Right lobe of liver (tissue), 6 donors: ENCODE data around the gene AMIGO1. TPM values are rescaled to one million over a fixed set of nuclear protein-coding genes. Genes with fewer than 3 reads are reported as not detected.

Experiments
- ATAC-seq, 4 donors: fragments of 200-7000 bp; cut with Tn5 transposase; one replicate each; pipeline ENCODE4 v1.9.1; 2020; ENCODE audit warnings: mild to moderate bottlenecking in 4 of 4, moderate library complexity in 4 of 4
- DNase-seq, 3 donors: peaks; one replicate each; pipeline ENCODE4 v3.0.0-alpha.2; 2020
- H3K27ac ChIP-seq, 3 donors: fragments of 200-600 bp; one replicate each; pipeline ENCODE4 v1.8.0; 2022
- H3K27me3 ChIP-seq, 2 donors: fragments of 200-600 bp; one replicate each; pipeline ENCODE4 v1.8.0; 2022
- H3K36me3 ChIP-seq, 4 donors: fragments of 200-600 bp; sonication (generic) in 1 of 4; one replicate each; pipeline versions ENCODE4 v1.5.1 to v1.8.0; 2017 to 2022; ENCODE audit warnings: control low read depth in 1 of 4
- H3K4me1 ChIP-seq, 4 donors: fragments of 200-600 bp; sonication (generic) in 1 of 4; one replicate each; pipeline versions ENCODE4 v1.5.1 to v1.8.0; 2017 to 2022; ENCODE audit warnings: control low read depth in 1 of 4
- H3K4me3 ChIP-seq, 3 donors: fragments of 200-600 bp; one replicate each; pipeline ENCODE4 v1.8.0; 2022
- H3K9me3 ChIP-seq, 4 donors: fragments of 200-600 bp; sonication (generic) in 1 of 4; one replicate each; pipeline versions ENCODE4 v1.5.1 to v1.8.0; 2017 to 2022; ENCODE audit warnings: control low read depth in 1 of 4
- CTCF ChIP-seq, 4 donors: fragments of 200-600 bp in 3 of 4; fragments of 450-650 bp in 1 of 4; IDR thresholded peaks; one replicate each; pipeline versions ENCODE4 v1.5.1 to v1.8.0; 2016 to 2022; ENCODE audit warnings: antibody characterized with exemption in 4 of 4, mild to moderate bottlenecking in 2 of 4
- POLR2A ChIP-seq: fragments of 450-650 bp; IDR thresholded peaks from one replicate; pipeline ENCODE4 v1.6.1; 2017; ENCODE audit warnings: antibody characterized with exemption, mild to moderate bottlenecking
- WGBS: methylation state at CpG from one replicate; pipeline ENCODE4 v1.1.6; 2018; ENCODE audit warnings: low coverage, low lambda C conversion rate; ENCODE audit not compliant: insufficient coverage; ENCODE audit errors: missing lambda C conversion rate; 5-methylcytosine and 5-hydroxymethylcytosine counted together
- intact Hi-C, 2 donors: fragments of 100-400 bp; cut with DNase I; formaldehyde crosslinking; loops; one replicate each; pipeline versions ENCODE4 v1.11.2 to v1.14.1; 2022
- total RNA-seq, 6 experiments: library from RNA; depleted of rRNA in 2 of 6; stranded (reverse); fragments of >200 nt in 2 of 6; fragmentation: NEBNext Ultra II Directional in 3 of 6; extraction: Animal tissue kit (Norgen Biotek cat#: 25700) in 3 of 6; gene quantifications; one replicate each; pipeline versions ENCODE4 v1.1.0 to v1.2.4, GENCODE V29; 2016 to 2023
- donor health status: DM: no; HTN: yes; CAD: no.
- donor health status: DM: no; HTN: no; CAD: no.
- donor health status: DM: no; HTN: no; CAD: no.
- donor health status: DM: no; HTN: yes; CAD: no.
- donor health status: DM: no; HTN: yes; CAD: no.

AMIGO1 gene
- total RNA-seq, 6 experiments from 2014 or later: 2.6 to 3.9 (median 3.2) TPM

GRCh38 chr1:109501644-109502363 is 7.7 kb downstream of the AMIGO1 start:
- no peak for TF ChIP-seq CTCF (IDR thresholded peaks at IDR 0.05)
- TF ChIP-seq POLR2A: no peak
- WGBS: 82% methylated on average over 5 of the region's 5 CpGs
- Histone ChIP-seq H3K27ac (no peak overlapping the region), H3K36me3 (peaks cover 0 to 2% (median 0%) of the 10 kb centered on the region in 4 donors), H3K4me1 (no peaks in the 10 kb centered on the region), H3K27me3 (no peaks in the 10 kb centered on the region), H3K4me3 (no peak overlapping the region), H3K9me3 (no peaks in the 10 kb centered on the region)
- DNase-seq (no peak), ATAC-seq (no peak)
- intact Hi-C loops: no loop called here

GRCh38 chr1:109500941-109501381 is 8.6 kb downstream of the AMIGO1 start:
- H3K27ac ChIP-seq: no peak overlapping the region

GRCh38 chr1:109499661-109500536 is 9.6 kb downstream of the AMIGO1 start:
- ATAC-seq: peak; percentile 60 to 70 (median 61)
- no peak overlapping the region for H3K27ac ChIP-seq
- intact Hi-C loops: loop anchor here in 1 of 2 donors (5.0 kb wide), 1 partner anchor 32 kb away; no protein-coding TSS in a partner anchor
- H3K27me3 ChIP-seq: no peaks in the 10 kb centered on the region
- H3K36me3 ChIP-seq: peaks cover 0 to 13% (median 0%) of the 10 kb centered on the region in 4 donors
- DNase-seq: peak in 1 of 3 donors; percentile 53
- TF ChIP-seq POLR2A (no peak), CTCF (IDR thresholded peaks at IDR 0.05) (peak; percentile 29 to 48 (median 40))
- peaks cover 0 to 2% (median under 1%) of the 10 kb centered on the region in 4 donors for H3K4me1 ChIP-seq
- H3K4me3 ChIP-seq: no peak overlapping the region
- WGBS: 89% methylated on average over 2 of the region's 4 CpGs
- no peaks in the 10 kb centered on the region for H3K9me3 ChIP-seq

More at GRCh38 chr1:109500941-109501381, 8.6 kb downstream of the AMIGO1 start:
- no peak for ATAC-seq
- Histone ChIP-seq H3K27me3 (no peaks in the 10 kb centered on the region), H3K4me3 (no peak overlapping the region), H3K36me3 (peaks cover 0 to 11% (median 0%) of the 10 kb centered on the region in 4 donors), H3K9me3 (no peaks in the 10 kb centered on the region), H3K4me1 (no peaks in the 10 kb centered on the region)
- no peak for DNase-seq
- TF ChIP-seq CTCF (IDR thresholded peaks at IDR 0.05) (no peak), POLR2A (no peak)
- intact Hi-C loops: no loop called here
- WGBS: 61% methylated on average over 4 of the region's 5 CpGs

- ATAC-seq (no peak), DNase-seq (no peak)
- Histone ChIP-seq H3K4me3 (no peak overlapping the region), H3K27me3 (no peaks in the 10 kb centered on the region), H3K27ac (no peak overlapping the region), H3K36me3 (peaks cover 0 to 13% (median 0%) of the 10 kb centered on the region in 4 donors), H3K4me1 (peaks cover 0 to 6% (median 2%) of the 10 kb centered on the region in 4 donors), H3K9me3 (no peaks in the 10 kb centered on the region)
- intact Hi-C loops: loop anchor here in 1 of 2 donors (5.0 kb wide), 1 partner anchor 33 kb away; no protein-coding TSS in a partner anchor
- 82% methylated on average over 6 of the region's 7 CpGs for WGBS
- TF ChIP-seq POLR2A (no peak), CTCF (IDR thresholded peaks at IDR 0.05) (no peak)
These were observed 10.4 kb downstream of the AMIGO1 start for GRCh38 chr1:109499081-109499480.
